Measurements from ENCODE around the gene MBD6. TPM values are rescaled to one million over a fixed set of nuclear protein-coding genes. Genes with fewer than 3 reads are reported as not detected.

Gene MBD6
- total and polyA plus RNA-seq, 2 of the 13 experiments (the other 11 are each of a cell fraction or from before 2014, with no cell fraction given), result 4.1 to 5.9 TPM

DNA sequence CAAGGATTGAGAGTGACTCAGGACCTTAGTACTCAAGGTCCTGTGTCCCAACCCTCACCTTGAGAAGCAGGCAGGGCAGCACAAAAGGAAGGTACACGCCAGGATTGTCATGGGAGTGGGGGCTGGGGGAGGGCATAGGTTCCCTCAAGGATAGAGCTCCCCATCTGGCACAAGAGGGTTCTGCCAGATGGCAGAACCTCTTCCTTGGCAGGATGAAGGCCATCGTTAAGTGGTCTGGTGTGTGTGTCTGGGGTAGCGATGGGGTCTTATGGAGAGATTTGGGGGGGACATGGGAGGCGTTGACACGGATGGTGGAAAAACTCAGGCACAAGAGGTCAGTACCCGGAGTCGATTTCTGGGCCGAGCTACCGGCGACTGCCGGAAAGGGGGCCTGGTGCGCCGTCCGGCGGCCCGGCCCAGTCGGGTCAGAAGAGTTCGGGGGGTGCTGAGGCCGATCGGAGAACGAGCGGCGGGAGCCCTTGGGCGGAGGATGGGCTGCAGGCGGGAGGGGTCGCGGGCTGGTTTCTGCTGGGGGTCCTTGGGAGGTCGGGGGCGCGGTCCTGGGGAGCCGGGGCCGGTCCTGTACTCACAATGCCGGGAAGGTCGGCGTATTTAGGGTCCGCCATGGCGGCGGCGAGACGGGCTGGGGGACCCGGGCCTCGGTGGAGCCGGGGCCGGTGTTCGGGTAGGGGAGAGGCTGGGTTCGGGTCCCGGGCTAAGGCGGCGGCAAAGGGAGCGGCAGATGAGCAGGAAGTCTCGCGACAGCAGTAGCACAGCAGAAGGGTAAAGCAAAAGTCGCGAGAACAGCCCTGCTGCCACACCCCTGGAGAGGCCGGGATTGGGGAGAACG lies 24.0 kb downstream of the MBD6 start, which contains the start of gene DCTN2 (continued):
- TF ChIP-seq MATR3 (CRISPR knock-in tag; IDR thresholded peaks at IDR 0.05) (no peak), ZNF292 (CRISPR knock-in tag; IDR thresholded peaks at IDR 0.05; ENCODE audit: borderline replicate concordance, low read depth) (no peak), ZFYVE20 (CRISPR knock-in tag; IDR thresholded peaks at IDR 0.05; ENCODE audit: borderline replicate concordance, low read depth) (no peak), ZNF264 (CRISPR knock-in tag; IDR thresholded peaks at IDR 0.05) (no peak), NFE2 (CRISPR knock-in tag; IDR thresholded peaks at IDR 0.05) (no peak), POGK (CRISPR knock-in tag; conservative IDR thresholded peaks at IDR 0.05) (peak; percentile 32; the same call in 1 of the 2 replicates), ZNF547 (CRISPR knock-in tag; IDR thresholded peaks at IDR 0.05) (no peak), SRSF1 (optimal IDR thresholded peaks at IDR 0.05; ENCODE audit: low read depth, low read length) (no peak), ZFP90 (CRISPR knock-in tag; IDR thresholded peaks at IDR 0.05; ENCODE audit: borderline replicate concordance) (no peak), ZNF546 (CRISPR knock-in tag; conservative IDR thresholded peaks at IDR 0.05) (no peak), GMEB2 (CRISPR knock-in tag; IDR thresholded peaks at IDR 0.05; ENCODE audit: low read depth) (no peak), MIXL1 (CRISPR knock-in tag; IDR thresholded peaks at IDR 0.05) (no peak), NR2F2 (IDR thresholded peaks at IDR 0.05; ENCODE audit: borderline replicate concordance, low read depth) (no peak), PPARG (CRISPR knock-in tag; conservative IDR thresholded peaks at IDR 0.05) (no peak), ZNF207 (IDR thresholded peaks at IDR 0.05; ENCODE audit: borderline replicate concordance) (no peak), ZNF432 (CRISPR knock-in tag; IDR thresholded peaks at IDR 0.05; ENCODE audit: borderline replicate concordance) (no peak), SCMH1 (CRISPR knock-in tag; IDR thresholded peaks at IDR 0.05; ENCODE audit: borderline replicate concordance) (no peak), ZBTB8A (CRISPR knock-in tag; IDR thresholded peaks at IDR 0.05; ENCODE audit: borderline replicate concordance, low read depth) (0 out of 2 replicates have a peak, but pooled peaks have one; percentile 38), ZNF121 (CRISPR knock-in tag; IDR thresholded peaks at IDR 0.05) (no peak), YY1 (IDR thresholded peaks at IDR 0.05; ENCODE audit: insufficient read depth, insufficient replicate concordance, low read depth, low read length) (peak; percentile 60), IRF1 (CRISPR knock-in tag; IDR thresholded peaks at IDR 0.05; ENCODE audit: low read depth) (no peak)
- TF ChIP-seq, protein P1, sequence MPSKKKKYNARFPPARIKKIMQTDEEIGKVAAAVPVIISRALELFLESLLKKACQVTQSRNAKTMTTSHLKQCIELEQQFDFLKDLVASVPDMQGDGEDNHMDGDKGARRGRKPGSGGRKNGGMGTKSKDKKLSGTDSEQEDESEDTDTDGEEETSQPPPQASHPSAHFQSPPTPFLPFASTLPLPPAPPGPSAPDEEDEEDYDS (CRISPR knock-in tag; IDR thresholded peaks at IDR 0.05), result peak; percentile 77
- TF ChIP-seq, protein P2, sequence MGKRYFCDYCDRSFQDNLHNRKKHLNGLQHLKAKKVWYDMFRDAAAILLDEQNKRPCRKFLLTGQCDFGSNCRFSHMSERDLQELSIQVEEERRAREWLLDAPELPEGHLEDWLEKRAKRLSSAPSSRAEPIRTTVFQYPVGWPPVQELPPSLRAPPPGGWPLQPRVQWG (CRISPR knock-in tag; IDR thresholded peaks at IDR 0.05; ENCODE audit: borderline replicate concordance, low read depth), result no peak
- TF ChIP-seq, protein P3, sequence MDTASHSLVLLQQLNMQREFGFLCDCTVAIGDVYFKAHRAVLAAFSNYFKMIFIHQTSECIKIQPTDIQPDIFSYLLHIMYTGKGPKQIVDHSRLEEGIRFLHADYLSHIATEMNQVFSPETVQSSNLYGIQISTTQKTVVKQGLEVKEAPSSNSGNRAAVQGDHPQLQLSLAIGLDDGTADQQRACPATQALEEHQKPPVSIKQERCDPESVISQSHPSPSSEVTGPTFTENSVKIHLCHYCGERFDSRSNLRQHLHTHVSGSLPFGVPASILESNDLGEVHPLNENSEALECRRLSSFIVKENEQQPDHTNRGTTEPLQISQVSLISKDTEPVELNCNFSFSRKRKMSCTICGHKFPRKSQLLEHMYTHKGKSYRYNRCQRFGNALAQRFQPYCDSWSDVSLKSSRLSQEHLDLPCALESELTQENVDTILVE (CRISPR knock-in tag; IDR thresholded peaks at IDR 0.05), result 0 out of 2 replicates have a peak, but pooled peaks have one; percentile 10

All from HepG2 (cell line).